Cortex of kidney (tissue), 1 donor: ENCODE measurements around the gene RLBP1.

Experiments
- DNase-seq: peaks from one replicate; lab custom pipeline; 2025; lab: John Stamatoyannopoulos, UW

RLBP1 gene

GRCh38 chr15:89177633-89178306, 43.6 kb downstream of the RLBP1 start:
- DNase-seq, result no peak

- no peak for DNase-seq
Measured at GRCh38 chr15:89177116-89177515, 44.3 kb downstream of the RLBP1 start.

- DNase-seq, result no peak
Measured at GRCh38 chr15:89175617-89176191, 45.7 kb downstream of the RLBP1 start.

- no peak for DNase-seq
Measured at GRCh38 chr15:89174476-89174875, 46.9 kb downstream of the RLBP1 start.

GRCh38 chr15:89172921-89173320, 48.5 kb downstream of the RLBP1 start:
- DNase-seq, result no peak

GRCh38 chr15:89171136-89172072, 50.0 kb downstream of the RLBP1 start:
- DNase-seq, result no peak

GRCh38 chr15:89170364-89170763, 51.0 kb downstream of the RLBP1 start:
- DNase-seq, result no peak

GRCh38 chr15:89168316-89168833, 53.0 kb downstream of the RLBP1 start:
- DNase-seq, result no peak

- DNase-seq, result no peak
Measured at GRCh38 chr15:89167267-89168176, 53.9 kb downstream of the RLBP1 start.

GRCh38 chr15:89165677-89166076, 55.7 kb downstream of the RLBP1 start:
- DNase-seq, result no peak

GRCh38 chr15:89164712-89165211, 56.6 kb downstream of the RLBP1 start:
- no peak for DNase-seq

- no peak for DNase-seq
Measured at GRCh38 chr15:89163271-89164055, 57.9 kb downstream of the RLBP1 start.

GRCh38 chr15:89161666-89162065, 59.7 kb downstream of the RLBP1 start:
- DNase-seq, result no peak
